ENCODE results near the gene ANAPC15. TPM values are rescaled to one million over a fixed set of nuclear protein-coding genes. Genes with fewer than 3 reads are reported as not detected.

The ANAPC15 gene
- total and polyA plus RNA-seq, 2 donors (not counting 1 experiment from before 2014, with no cell fraction given), result 24.8 to 97.2 TPM

GRCh38 chr11:72081821-72082453 lies 30.6 kb downstream of the ANAPC15 start:
- Histone ChIP-seq H3K4me3 (replicated peaks in 1 of 4; ENCODE audit: control extremely low read depth in 1 of 4, insufficient read depth in 1 of 4, low read depth in 3 of 4, low read length in 4 of 4) (no peak overlapping the region), H2AFZ (ENCODE audit: low read length) (no peak overlapping the region), H3K36me3 (ENCODE audit: control insufficient read depth, insufficient read depth, low read length) (peaks cover 4% of the 10 kb centered on the region), H3K9ac (ENCODE audit: insufficient read depth, low read length) (no peak overlapping the region), H4K20me1 (ENCODE audit: control insufficient read depth, extremely low read depth, insufficient read depth, low read length) (no peaks in the 10 kb centered on the region), H3K9me3 (ENCODE audit: control insufficient read depth, insufficient read depth, low read depth, low read length) (no peaks in the 10 kb centered on the region), H3K4me2 (ENCODE audit: extremely low read depth, insufficient read depth, low read length) (no peak overlapping the region), H3K27ac (ENCODE audit: insufficient read depth, low read length) (peak overlapping the region; percentile 1), H3K4me1 (ENCODE audit: control insufficient read depth, extremely low read depth, insufficient read depth, low read length) (peaks cover 2% of the 10 kb centered on the region), H3K79me2 (ENCODE audit: control insufficient read depth, insufficient read depth, low read length) (peaks cover 28% of the 10 kb centered on the region), H3K27me3 (ENCODE audit: control insufficient read depth, insufficient read depth, low read length) (no peaks in the 10 kb centered on the region)
- TF ChIP-seq CTCF (conservative IDR thresholded peaks at IDR 0.05 in 1 of 2, IDR thresholded peaks at IDR 0.05 in 1 of 2; ENCODE audit: low read depth in 1 of 2, low read length in 2 of 2) (no peak), EZH2 (IDR thresholded peaks at IDR 0.05; ENCODE audit: low read length, missing control alignments) (no peak)
- DNase-seq (ENCODE audit: low read depth in 2 of 2), result no peak

- Histone ChIP-seq H3K9me3 (ENCODE audit: control insufficient read depth, insufficient read depth, low read depth, low read length) (no peaks in the 10 kb centered on the region), H2AFZ (ENCODE audit: low read length) (peak overlapping the region; percentile 96), H3K79me2 (ENCODE audit: control insufficient read depth, insufficient read depth, low read length) (peaks cover 35% of the 10 kb centered on the region), H4K20me1 (ENCODE audit: control insufficient read depth, extremely low read depth, insufficient read depth, low read length) (no peaks in the 10 kb centered on the region), H3K4me3 (replicated peaks in 1 of 4; ENCODE audit: control extremely low read depth in 1 of 4, insufficient read depth in 1 of 4, low read depth in 3 of 4, low read length in 4 of 4) (peak overlapping the region; percentile 51 to 81 (median 72)), H3K4me2 (ENCODE audit: extremely low read depth, insufficient read depth, low read length) (peak overlapping the region; percentile 85), H3K36me3 (ENCODE audit: control insufficient read depth, insufficient read depth, low read length) (peaks cover 4% of the 10 kb centered on the region), H3K27ac (ENCODE audit: insufficient read depth, low read length) (peak overlapping the region; percentile 96), H3K9ac (ENCODE audit: insufficient read depth, low read length) (peak overlapping the region; percentile 72), H3K27me3 (ENCODE audit: control insufficient read depth, insufficient read depth, low read length) (no peaks in the 10 kb centered on the region), H3K4me1 (ENCODE audit: control insufficient read depth, extremely low read depth, insufficient read depth, low read length) (peaks cover 2% of the 10 kb centered on the region)
- no peak for TF ChIP-seq EZH2 (IDR thresholded peaks at IDR 0.05; ENCODE audit: low read length, missing control alignments)
- TF ChIP-seq CTCF (conservative IDR thresholded peaks at IDR 0.05 in 1 of 2, IDR thresholded peaks at IDR 0.05 in 1 of 2; ENCODE audit: low read depth in 1 of 2, low read length in 2 of 2), result no peak
- no peak for DNase-seq (ENCODE audit: low read depth in 2 of 2)
These were observed 31.3 kb downstream of the ANAPC15 start for GRCh38 chr11:72081184-72081644.

GRCh38 chr11:72080326-72081183 lies 31.9 kb downstream of the ANAPC15 start, which contains the start of the genes LRRC51 and NUMA1:
LRRC51 (plus strand) TSS chr11:72080850; CDS start chr11:72089084, 8,234 bp downstream.
NUMA1 (minus strand) TSS chr11:72080542; CDS start chr11:72035943, 44,599 bp downstream.
- Histone ChIP-seq H3K9me3 (ENCODE audit: control insufficient read depth, insufficient read depth, low read depth, low read length) (no peaks in the 10 kb centered on the region), H3K27ac (ENCODE audit: insufficient read depth, low read length) (peak within 1 kb of the TSS; percentile 96), H3K4me3 (replicated peaks in 1 of 4; ENCODE audit: control extremely low read depth in 1 of 4, insufficient read depth in 1 of 4, low read depth in 3 of 4, low read length in 4 of 4) (peak within 1 kb of the TSS; percentile 77 to 92 (median 84)), H3K9ac (ENCODE audit: insufficient read depth, low read length) (peak within 1 kb of the TSS; percentile 72), H3K36me3 (ENCODE audit: control insufficient read depth, insufficient read depth, low read length) (no peaks in the 10 kb centered on the region), H3K4me1 (ENCODE audit: control insufficient read depth, extremely low read depth, insufficient read depth, low read length) (peaks cover 2% of the 10 kb centered on the region), H3K79me2 (ENCODE audit: control insufficient read depth, insufficient read depth, low read length) (peaks cover 42% of the 10 kb centered on the region), H3K27me3 (ENCODE audit: control insufficient read depth, insufficient read depth, low read length) (no peaks in the 10 kb centered on the region), H2AFZ (ENCODE audit: low read length) (peak within 1 kb of the TSS; percentile 96), H3K4me2 (ENCODE audit: extremely low read depth, insufficient read depth, low read length) (peak within 1 kb of the TSS; percentile 99), H4K20me1 (ENCODE audit: control insufficient read depth, extremely low read depth, insufficient read depth, low read length) (no peaks in the 10 kb centered on the region)
- DNase-seq (ENCODE audit: low read depth in 2 of 2), result peak; percentile 100
- TF ChIP-seq EZH2 (IDR thresholded peaks at IDR 0.05; ENCODE audit: low read length, missing control alignments) (no peak), CTCF (conservative IDR thresholded peaks at IDR 0.05 in 1 of 2, IDR thresholded peaks at IDR 0.05 in 1 of 2; ENCODE audit: low read depth in 1 of 2, low read length in 2 of 2) (no peak)
